ENCODE results near the gene VARS1.

Gene VARS1

DNA sequence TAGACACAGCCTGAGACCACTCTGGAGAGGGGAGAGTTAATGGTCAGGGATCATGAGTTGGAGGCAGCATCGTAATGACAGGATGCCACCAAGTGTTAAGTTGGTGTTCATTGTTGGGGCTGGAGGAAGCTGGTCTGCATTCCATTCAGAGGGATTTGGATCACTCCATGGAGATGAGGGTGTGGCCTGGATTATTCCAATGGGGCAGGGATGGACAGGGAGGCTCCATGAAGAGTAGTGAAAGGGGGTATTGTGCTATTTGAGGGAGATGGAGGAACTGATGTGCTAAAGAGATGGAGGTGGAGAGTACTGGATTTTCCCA is 32.0 kb downstream of the VARS1 start:
- FAIRE-seq: no peak
- DNase-seq (ENCODE audit: insufficient read length): no peak
- TF ChIP-seq POLR2A (IDR thresholded peaks at IDR 0.05; ENCODE audit: low read depth, low read length) (no peak), POLR2AphosphoS5 (IDR thresholded peaks at IDR 0.05; ENCODE audit: low read depth, low read length) (no peak), TAF1 (IDR thresholded peaks at IDR 0.05; ENCODE audit: borderline replicate concordance, low read depth, low read length) (no peak)

- no peak for FAIRE-seq
- no peak for DNase-seq (ENCODE audit: insufficient read length)
- TF ChIP-seq TAF1 (IDR thresholded peaks at IDR 0.05; ENCODE audit: borderline replicate concordance, low read depth, low read length) (no peak), POLR2AphosphoS5 (IDR thresholded peaks at IDR 0.05; ENCODE audit: low read depth, low read length) (no peak), POLR2A (IDR thresholded peaks at IDR 0.05; ENCODE audit: low read depth, low read length) (no peak)
These were observed 32.5 kb downstream of the VARS1 start for GRCh38 chr6:31762878-31763618.

DNA sequence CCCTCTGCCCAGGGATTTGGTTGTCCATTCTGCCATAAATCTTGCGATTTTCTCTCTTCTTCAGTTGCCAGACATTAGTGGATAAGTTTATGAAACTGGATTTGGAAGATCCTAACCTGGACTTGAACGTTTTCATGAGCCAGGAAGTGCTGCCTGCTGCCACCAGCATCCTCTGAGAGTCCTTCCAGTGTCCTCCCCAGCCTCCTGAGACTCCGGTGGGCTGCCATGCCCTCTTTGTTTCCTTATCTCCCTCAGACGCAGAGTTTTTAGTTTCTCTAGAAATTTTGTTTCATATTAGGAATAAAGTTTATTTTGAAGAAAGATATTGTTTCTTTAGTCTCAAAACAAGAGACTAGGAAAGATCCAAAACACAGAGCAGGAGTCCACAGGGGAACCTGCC is 33.2 kb downstream of the VARS1 start, which contains the start of gene SAPCD1:
Gene SAPCD1, plus strand, starts transcription at position 301 of the 400 bp plus-strand sequence. CDS start 399 bp downstream, outside the sequence.
- TF ChIP-seq POLR2A (IDR thresholded peaks at IDR 0.05; ENCODE audit: low read depth, low read length) (no peak), TAF1 (IDR thresholded peaks at IDR 0.05; ENCODE audit: borderline replicate concordance, low read depth, low read length) (no peak), POLR2AphosphoS5 (IDR thresholded peaks at IDR 0.05; ENCODE audit: low read depth, low read length) (no peak)
- FAIRE-seq: no peak

GRCh38 chr6:31761343-31761742 is 34.2 kb downstream of the VARS1 start:
- DNase-seq (ENCODE audit: insufficient read length) (no peak), FAIRE-seq (no peak)
- TF ChIP-seq POLR2AphosphoS5 (IDR thresholded peaks at IDR 0.05; ENCODE audit: low read depth, low read length): no peak
- TF ChIP-seq POLR2A (IDR thresholded peaks at IDR 0.05; ENCODE audit: low read depth, low read length): no peak
- TF ChIP-seq TAF1 (IDR thresholded peaks at IDR 0.05; ENCODE audit: borderline replicate concordance, low read depth, low read length): no peak

More for the DNA sequence above, 33.2 kb downstream of the VARS1 start, which contains the start of gene SAPCD1:
- no peak for DNase-seq (ENCODE audit: insufficient read length)

- TF ChIP-seq POLR2A (IDR thresholded peaks at IDR 0.05; ENCODE audit: low read depth, low read length) (no peak), POLR2AphosphoS5 (IDR thresholded peaks at IDR 0.05; ENCODE audit: low read depth, low read length) (no peak), TAF1 (IDR thresholded peaks at IDR 0.05; ENCODE audit: borderline replicate concordance, low read depth, low read length) (no peak)
- no peak for FAIRE-seq
- DNase-seq (ENCODE audit: insufficient read length): no peak
These were observed 34.8 kb downstream of the VARS1 start for GRCh38 chr6:31760790-31761189.

DNA sequence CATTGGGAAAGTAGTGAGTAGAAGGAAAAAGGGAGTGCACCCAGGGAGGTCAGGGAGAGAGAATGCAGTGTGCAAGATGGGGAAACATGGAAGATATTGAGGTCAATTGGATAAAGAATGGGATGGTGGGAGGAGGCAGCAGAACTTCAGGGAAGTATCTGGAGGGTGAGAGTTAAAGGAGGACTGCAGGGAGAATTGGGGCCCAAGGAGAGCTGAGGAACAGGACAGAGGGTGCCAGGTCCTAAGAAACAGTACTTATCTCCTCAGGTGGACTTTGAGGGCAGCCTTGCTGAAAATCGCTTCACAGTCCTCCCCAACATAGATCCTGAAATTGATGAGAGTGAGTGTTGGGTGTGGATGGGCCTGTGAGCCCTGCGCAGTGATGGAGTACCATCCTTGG is 37.3 kb downstream of the VARS1 start:
- FAIRE-seq (no peak), DNase-seq (ENCODE audit: insufficient read length) (no peak)
- no peak for TF ChIP-seq TAF1 (IDR thresholded peaks at IDR 0.05; ENCODE audit: borderline replicate concordance, low read depth, low read length)
- TF ChIP-seq POLR2A (IDR thresholded peaks at IDR 0.05; ENCODE audit: low read depth, low read length): no peak
- no peak for TF ChIP-seq POLR2AphosphoS5 (IDR thresholded peaks at IDR 0.05; ENCODE audit: low read depth, low read length)

DNA sequence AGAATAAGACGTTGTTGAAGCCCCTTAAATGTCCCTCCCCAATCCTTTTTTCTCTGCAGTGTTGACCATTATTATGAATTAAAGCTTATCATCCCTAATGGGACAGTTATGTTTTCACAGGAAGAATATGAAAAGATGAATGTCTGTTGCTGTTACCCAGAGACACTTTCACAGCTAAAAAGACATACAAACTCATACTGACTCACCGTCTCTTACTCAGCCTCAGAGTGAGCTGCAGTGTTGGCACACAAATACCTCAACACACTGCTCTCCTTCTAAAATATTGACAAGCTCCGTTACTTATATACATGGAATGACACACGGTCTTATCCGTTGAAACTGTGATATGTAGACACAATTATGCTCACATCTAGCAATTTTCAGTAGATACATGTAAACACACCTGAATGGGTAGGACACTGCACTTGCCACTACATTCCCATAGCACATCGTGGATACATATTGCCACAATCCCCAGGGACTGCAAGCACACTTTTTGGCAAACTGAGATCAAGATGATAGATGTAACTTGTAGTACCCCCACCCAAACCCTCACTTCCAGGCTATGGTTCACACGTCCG is 42.7 kb downstream of the VARS1 start:
- FAIRE-seq: no peak
- no peak for DNase-seq (ENCODE audit: insufficient read length)
- no peak for TF ChIP-seq POLR2AphosphoS5 (IDR thresholded peaks at IDR 0.05; ENCODE audit: low read depth, low read length)
- no peak for TF ChIP-seq POLR2A (IDR thresholded peaks at IDR 0.05; ENCODE audit: low read depth, low read length)
- no peak for TF ChIP-seq TAF1 (IDR thresholded peaks at IDR 0.05; ENCODE audit: borderline replicate concordance, low read depth, low read length)

DNA sequence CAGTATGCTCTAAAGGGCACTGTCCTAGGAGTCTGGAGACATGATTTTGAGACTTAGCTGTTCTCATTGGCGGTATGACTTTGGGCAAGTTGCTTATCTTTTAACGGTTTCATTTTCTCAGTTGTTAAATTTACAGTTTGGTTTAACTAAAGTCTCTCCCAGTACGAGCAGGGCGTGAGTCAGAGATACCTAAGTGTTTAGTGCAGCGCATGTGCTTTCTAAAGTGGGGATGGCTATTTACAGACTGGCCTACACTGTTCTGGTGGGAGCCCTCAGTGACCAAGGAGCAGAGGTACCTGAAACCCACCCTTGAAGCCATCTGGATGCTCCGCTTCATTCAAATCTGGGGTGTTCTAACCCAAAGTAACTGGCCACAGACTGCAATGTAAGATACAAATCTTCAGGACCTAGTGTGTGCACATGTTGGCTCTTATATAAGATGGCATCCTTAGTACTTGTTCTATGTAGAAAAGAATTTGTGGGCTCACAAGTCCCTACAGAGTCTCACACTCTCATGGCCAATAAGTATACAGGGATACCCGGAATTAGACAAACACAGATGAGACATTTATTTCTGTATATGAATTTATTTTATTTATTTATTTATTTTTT is 45.0 kb downstream of the VARS1 start:
- TF ChIP-seq POLR2AphosphoS5 (IDR thresholded peaks at IDR 0.05; ENCODE audit: low read depth, low read length) (no peak), TAF1 (IDR thresholded peaks at IDR 0.05; ENCODE audit: borderline replicate concordance, low read depth, low read length) (no peak), POLR2A (IDR thresholded peaks at IDR 0.05; ENCODE audit: low read depth, low read length) (no peak)
- FAIRE-seq (no peak), DNase-seq (ENCODE audit: insufficient read length) (no peak)

GRCh38 chr6:31749301-31750036 is 46.1 kb downstream of the VARS1 start:
- TF ChIP-seq POLR2A (IDR thresholded peaks at IDR 0.05; ENCODE audit: low read depth, low read length) (no peak), TAF1 (IDR thresholded peaks at IDR 0.05; ENCODE audit: borderline replicate concordance, low read depth, low read length) (no peak)
- no peak for FAIRE-seq
- DNase-seq (ENCODE audit: insufficient read length): no peak
